ENCODE results near the gene HLA-E. TPM values are rescaled to one million over a fixed set of nuclear protein-coding genes. Genes with fewer than 3 reads are reported as not detected.
"Not testable (repeated sequence)": the region's sequence is repeated elsewhere in the genome, so short reads cannot be mapped to it uniquely, and the experiment has no call there.

Gene HLA-E
- total RNA-seq, 1 donor from 2014 or later, result 170 TPM

- H3K9me3 Mint-ChIP-seq (ENCODE audit: unreplicated experiment), result peaks cover 3% of the 10 kb centered on the region
- H3K27ac Mint-ChIP-seq (ENCODE audit: unreplicated experiment), result no peak overlapping the region
- no peak overlapping the region for H3K4me3 Mint-ChIP-seq (ENCODE audit: unreplicated experiment)
- peaks cover 61% of the 10 kb centered on the region for H3K27me3 Mint-ChIP-seq (ENCODE audit: unreplicated experiment)
- peaks cover 5% of the 10 kb centered on the region for H3K4me1 Mint-ChIP-seq (ENCODE audit: unreplicated experiment)
- H3K36me3 Mint-ChIP-seq (ENCODE audit: unreplicated experiment), result no peaks in the 10 kb centered on the region
- no peak for TF ChIP-seq CTCF (IDR thresholded peaks at IDR 0.05)
- peak; percentile 80 for DNase-seq (ENCODE audit: extremely low spot score, unreplicated experiment)
These were observed 7.9 kb upstream of the HLA-E start for GRCh38 chr6:30481211-30481964.

GRCh38 chr6:30481965-30482644 is 7.2 kb upstream of the HLA-E start:
- H3K27ac Mint-ChIP-seq (ENCODE audit: unreplicated experiment); H3K9me3 Mint-ChIP-seq (ENCODE audit: unreplicated experiment); H3K4me1 Mint-ChIP-seq (ENCODE audit: unreplicated experiment); H3K36me3 Mint-ChIP-seq (ENCODE audit: unreplicated experiment): not testable (repeated sequence)
- peaks cover 61% of the 10 kb centered on the region for H3K27me3 Mint-ChIP-seq (ENCODE audit: unreplicated experiment)
- peak; percentile 89 for TF ChIP-seq CTCF (IDR thresholded peaks at IDR 0.05)
- peak; percentile 93 for DNase-seq (ENCODE audit: extremely low spot score, unreplicated experiment)
- peak overlapping the region; percentile 70 for H3K4me3 Mint-ChIP-seq (ENCODE audit: unreplicated experiment)

GRCh38 chr6:30483677-30484279 is 5.5 kb upstream of the HLA-E start:
- H3K27ac Mint-ChIP-seq (ENCODE audit: unreplicated experiment), result no peak overlapping the region
- H3K27me3 Mint-ChIP-seq (ENCODE audit: unreplicated experiment), result peaks cover 51% of the 10 kb centered on the region
- no peak overlapping the region for H3K4me3 Mint-ChIP-seq (ENCODE audit: unreplicated experiment)
- TF ChIP-seq CTCF (IDR thresholded peaks at IDR 0.05), result peak; percentile 69
- DNase-seq (ENCODE audit: extremely low spot score, unreplicated experiment), result peak; percentile 38
- H3K4me1 Mint-ChIP-seq (ENCODE audit: unreplicated experiment), result peaks cover 5% of the 10 kb centered on the region
- no peaks in the 10 kb centered on the region for H3K36me3 Mint-ChIP-seq (ENCODE audit: unreplicated experiment)
- H3K9me3 Mint-ChIP-seq (ENCODE audit: unreplicated experiment), result no peaks in the 10 kb centered on the region

GRCh38 chr6:30485236-30485635 is 4.1 kb upstream of the HLA-E start:
- H3K4me3 Mint-ChIP-seq (ENCODE audit: unreplicated experiment), result no peak overlapping the region
- H3K27me3 Mint-ChIP-seq (ENCODE audit: unreplicated experiment), result peaks cover 39% of the 10 kb centered on the region

More at GRCh38 chr6:30485236-30485635, 4.1 kb upstream of the HLA-E start:
- H3K9me3 Mint-ChIP-seq (ENCODE audit: unreplicated experiment), result no peaks in the 10 kb centered on the region
- no peak for TF ChIP-seq CTCF (IDR thresholded peaks at IDR 0.05)
- peaks cover 10% of the 10 kb centered on the region for H3K4me1 Mint-ChIP-seq (ENCODE audit: unreplicated experiment)
- no peak for DNase-seq (ENCODE audit: extremely low spot score, unreplicated experiment)
- no peak overlapping the region for H3K27ac Mint-ChIP-seq (ENCODE audit: unreplicated experiment)
- peaks cover 2% of the 10 kb centered on the region for H3K36me3 Mint-ChIP-seq (ENCODE audit: unreplicated experiment)

Measured in osteocyte (in vitro differentiated cells).